Measurements from ENCODE around the gene CDHR5. TPM values are rescaled to one million over a fixed set of nuclear protein-coding genes. Genes with fewer than 3 reads are reported as not detected.
A peak's percentile ranks its signal among the peaks of the same experiment; 100 is the strongest.

Gene CDHR5
- total RNA-seq, 3 donors from 2014 or later (not counting 1 experiment from before 2014, with no cell fraction given): not detected

DNA sequence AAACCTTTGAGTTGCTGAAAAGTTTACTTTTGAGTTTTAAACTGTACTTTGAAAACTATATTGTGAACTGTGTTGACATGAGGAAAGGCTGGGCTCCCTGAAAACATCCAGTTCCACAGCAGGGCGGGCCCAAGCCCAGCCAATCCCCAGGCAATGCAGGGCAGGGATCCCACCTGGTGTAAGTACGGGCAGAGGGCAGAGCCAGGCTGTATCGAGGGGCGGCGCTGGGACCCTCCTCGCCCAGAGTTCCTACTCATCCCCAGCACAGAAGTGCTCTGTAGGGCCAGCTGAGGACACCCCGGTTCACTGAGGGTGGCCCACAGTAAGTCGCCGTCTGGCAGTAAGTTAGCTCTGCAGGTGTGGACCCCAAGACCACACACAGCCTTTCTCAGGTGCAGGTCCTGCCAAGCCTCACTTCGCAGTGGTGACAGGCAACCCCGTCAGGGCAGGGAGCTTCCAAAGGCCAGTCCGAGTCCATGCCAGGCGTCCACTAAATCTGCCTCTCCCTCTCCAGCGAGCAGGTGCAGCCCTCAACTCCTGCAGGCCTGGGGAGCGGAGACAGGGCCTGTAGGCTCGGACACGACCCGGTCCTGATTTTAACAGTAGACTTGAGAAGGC lies 57.6 kb downstream of the CDHR5 start:
- Histone ChIP-seq H3K9me3 (ENCODE audit: control insufficient read depth, insufficient read depth, low read length) (no peaks in the 10 kb centered on the region), H3K36me3 (ENCODE audit: control insufficient read depth, insufficient read depth, low read length) (no peaks in the 10 kb centered on the region), H3K27ac (ENCODE audit: low read length) (no peak overlapping the region), H3K4me1 (ENCODE audit: control insufficient read depth, insufficient read depth, low read length) (peaks cover 16% of the 10 kb centered on the region), H3K27me3 (ENCODE audit: control insufficient read depth, insufficient read depth, low read length) (no peaks in the 10 kb centered on the region), H3K4me3 (ENCODE audit: low read length) (no peak overlapping the region)
- Mint-ChIP-seq H3K4me1 (peaks cover 0 to 5% of the 10 kb centered on the region in 2 donors), H3K36me3 (no peaks in the 10 kb centered on the region), H3K4me3 (no peak overlapping the region), H3K9me3 (no peaks in the 10 kb centered on the region), H3K27ac (peak overlapping the region in 1 of 2 donors; percentile 54), H3K27me3 (ENCODE audit: low read depth in 2 of 2) (no peaks in the 10 kb centered on the region)
- DNase-seq: no peak
- TF ChIP-seq, protein P1, sequence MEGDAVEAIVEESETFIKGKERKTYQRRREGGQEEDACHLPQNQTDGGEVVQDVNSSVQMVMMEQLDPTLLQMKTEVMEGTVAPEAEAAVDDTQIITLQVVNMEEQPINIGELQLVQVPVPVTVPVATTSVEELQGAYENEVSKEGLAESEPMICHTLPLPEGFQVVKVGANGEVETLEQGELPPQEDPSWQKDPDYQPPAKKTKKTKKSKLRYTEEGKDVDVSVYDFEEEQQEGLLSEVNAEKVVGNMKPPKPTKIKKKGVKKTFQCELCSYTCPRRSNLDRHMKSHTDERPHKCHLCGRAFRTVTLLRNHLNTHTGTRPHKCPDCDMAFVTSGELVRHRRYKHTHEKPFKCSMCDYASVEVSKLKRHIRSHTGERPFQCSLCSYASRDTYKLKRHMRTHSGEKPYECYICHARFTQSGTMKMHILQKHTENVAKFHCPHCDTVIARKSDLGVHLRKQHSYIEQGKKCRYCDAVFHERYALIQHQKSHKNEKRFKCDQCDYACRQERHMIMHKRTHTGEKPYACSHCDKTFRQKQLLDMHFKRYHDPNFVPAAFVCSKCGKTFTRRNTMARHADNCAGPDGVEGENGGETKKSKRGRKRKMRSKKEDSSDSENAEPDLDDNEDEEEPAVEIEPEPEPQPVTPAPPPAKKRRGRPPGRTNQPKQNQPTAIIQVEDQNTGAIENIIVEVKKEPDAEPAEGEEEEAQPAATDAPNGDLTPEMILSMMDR (IDR thresholded peaks at IDR 0.05): no peak
- no peak for ATAC-seq
- intact Hi-C loops (cut with micrococcal nuclease): no loop called here
- WGBS (ENCODE audit: insufficient coverage): 95% methylated on average over 18 of the region's 18 CpGs

Other genes starting within 250 kb of the CDHR5 start
- under 1 TPM in 2 of 3 donors, not detected in 1; 0.29 to 0.56 TPM for gene PKP3, start 230.7 kb downstream of the CDHR5 start, total RNA-seq
- 100 to 1,000 TPM; 619 to 690 (median 666) TPM for gene SIGIRR, start 210.0 kb downstream of the CDHR5 start, total RNA-seq
- 10 to 100 TPM; 15.1 to 21.3 (median 15.1) TPM for gene ANO9, start 182.9 kb downstream of the CDHR5 start, total RNA-seq
- gene PTDSS2, start 174.7 kb downstream of the CDHR5 start, total RNA-seq: 10 to 100 TPM; 21.5 to 25.1 (median 23.4) TPM
- 100 to 1,000 TPM; 113 to 120 (median 118) TPM for gene RNH1, start 117.7 kb downstream of the CDHR5 start, total RNA-seq
- 10 to 100 TPM; 27.6 to 35.0 (median 30.6) TPM for gene HRAS, start 89.4 kb downstream of the CDHR5 start, total RNA-seq
- 1 to 10 TPM; 1.5 to 2.4 (median 2.2) TPM for gene LRRC56, start 87.4 kb downstream of the CDHR5 start, total RNA-seq
- 1 to 10 TPM; 3.5 to 5.2 (median 5.0) TPM for gene LMNTD2, start 64.2 kb downstream of the CDHR5 start, total RNA-seq
- 10 to 100 TPM; 19.0 to 21.7 (median 20.0) TPM for gene RASSF7, start 64.0 kb downstream of the CDHR5 start, total RNA-seq
- gene PHRF1, start 48.5 kb downstream of the CDHR5 start, total RNA-seq: 10 to 100 TPM; 46.1 to 52.0 (median 46.9) TPM
- gene IRF7, start 9.0 kb downstream of the CDHR5 start, total RNA-seq: 10 to 100 TPM; 63.3 to 97.3 (median 77.3) TPM
- not detected for gene SCT, start 2.2 kb upstream of the CDHR5 start, total RNA-seq
- gene DRD4, start 12.3 kb upstream of the CDHR5 start, total RNA-seq: 1 to 10 TPM in 1 of 3 donors, under 1 TPM in 2; 0.49 to 1.2 (median 0.61) TPM
- gene DEAF1, start 70.3 kb upstream of the CDHR5 start, total RNA-seq: 10 to 100 TPM; 25.9 to 26.9 (median 26.8) TPM
- gene TMEM80, start 70.9 kb upstream of the CDHR5 start, total RNA-seq: 10 to 100 TPM; 17.8 to 42.1 (median 33.0) TPM
- gene EPS8L2, start 81.3 kb upstream of the CDHR5 start, total RNA-seq: 10 to 100 TPM in 1 of 3 donors, 1 to 10 TPM in 2; 6.9 to 10.9 (median 9.3) TPM
- gene TALDO1, start 122.5 kb upstream of the CDHR5 start, total RNA-seq: 10 to 100 TPM; 46.1 to 94.8 (median 55.4) TPM
- gene GATD1, start 152.5 kb upstream of the CDHR5 start, total RNA-seq: 10 to 100 TPM; 40.4 to 43.1 (median 42.1) TPM
- not detected for gene CEND1, start 165.1 kb upstream of the CDHR5 start, total RNA-seq
- gene SLC25A22, start 173.3 kb upstream of the CDHR5 start, total RNA-seq: 10 to 100 TPM; 22.8 to 34.6 (median 31.5) TPM
- 10 to 100 TPM; 24.3 to 30.9 (median 25.2) TPM for gene PIDD1, start 180.3 kb upstream of the CDHR5 start, total RNA-seq
- 1,000 to 10,000 TPM; 1,482 to 1,846 (median 1,534) TPM for gene RPLP2, start 185.0 kb upstream of the CDHR5 start, total RNA-seq
- gene PNPLA2, start 194.0 kb upstream of the CDHR5 start, total RNA-seq: 100 to 1,000 TPM; 184 to 218 (median 201) TPM
- gene CRACR2B, start 203.0 kb upstream of the CDHR5 start, total RNA-seq: 10 to 100 TPM in 1 of 3 donors, 1 to 10 TPM in 2; 3.4 to 10.1 (median 3.8) TPM
- gene CD151, start 208.0 kb upstream of the CDHR5 start, total RNA-seq: 10 to 100 TPM; 40.9 to 68.3 (median 52.9) TPM
- 10 to 100 TPM; 48.2 to 63.8 (median 61.2) TPM for gene POLR2L, start 217.6 kb upstream of the CDHR5 start, total RNA-seq
- gene TSPAN4, start 217.9 kb upstream of the CDHR5 start, total RNA-seq: 10 to 100 TPM; 11.2 to 18.6 (median 14.6) TPM

Data from natural killer cell (primary cell).